ENCODE results near the gene FADS2. TPM values are rescaled to one million over a fixed set of nuclear protein-coding genes. Genes with fewer than 3 reads are reported as not detected.

FADS2 gene
- 140 TPM for total RNA-seq

GRCh38 chr11:61827571-61828378, at the start of gene FADS2:
Gene FADS2, plus strand, starts transcription at chr11:61828300. Its CDS starts 91 bp downstream, at chr11:61828391.
- ATAC-seq (peak; percentile 88), DNase-seq (ENCODE audit: low spot score) (peak; percentile 96)
- intact Hi-C loops (cut with DNase I), result no loop called here

GRCh38 chr11:61778357-61778886, 49.7 kb upstream of the FADS2 start:
- intact Hi-C loops (cut with DNase I), result no loop called here
- DNase-seq (ENCODE audit: low spot score), result no peak
- no peak for ATAC-seq

- DNase-seq (ENCODE audit: low spot score), result no peak
Measured at GRCh38 chr11:61778920-61779650, 49.0 kb upstream of the FADS2 start.

GRCh38 chr11:61779666-61780525, 48.2 kb upstream of the FADS2 start:
- ATAC-seq (no peak), DNase-seq (ENCODE audit: low spot score) (no peak)
- intact Hi-C loops (cut with DNase I), result no loop called here

More at GRCh38 chr11:61778920-61779650, 49.0 kb upstream of the FADS2 start:
- no peak for ATAC-seq
- intact Hi-C loops (cut with DNase I), result no loop called here

- ATAC-seq (no peak), DNase-seq (ENCODE audit: low spot score) (no peak)
- intact Hi-C loops (cut with DNase I), result loop anchor here (1.0 kb wide), 1 partner anchor 75 kb away; no protein-coding TSS in a partner anchor
Measured at GRCh38 chr11:61780581-61781162, 47.4 kb upstream of the FADS2 start.

GRCh38 chr11:61781585-61781984, 46.5 kb upstream of the FADS2 start:
- no peak for DNase-seq (ENCODE audit: low spot score)
- intact Hi-C loops (cut with DNase I), result loop anchor here (1.0 kb wide), 1 partner anchor 76 kb away; no protein-coding TSS in a partner anchor

GRCh38 chr11:61782299-61782698, 45.8 kb upstream of the FADS2 start:
- intact Hi-C loops (cut with DNase I), result no loop called here
- ATAC-seq, result no peak
- DNase-seq (ENCODE audit: low spot score), result no peak

More at GRCh38 chr11:61781585-61781984, 46.5 kb upstream of the FADS2 start:
- no peak for ATAC-seq

GRCh38 chr11:61782841-61783240, 45.3 kb upstream of the FADS2 start:
- DNase-seq (ENCODE audit: low spot score), result no peak
- intact Hi-C loops (cut with DNase I), result no loop called here
- no peak for ATAC-seq

- intact Hi-C loops (cut with DNase I), result no loop called here
- no peak for DNase-seq (ENCODE audit: low spot score)
- ATAC-seq, result no peak
Measured at GRCh38 chr11:61783717-61784505, 44.2 kb upstream of the FADS2 start.

GRCh38 chr11:61784506-61784805, 43.6 kb upstream of the FADS2 start:
- intact Hi-C loops (cut with DNase I), result no loop called here
- DNase-seq (ENCODE audit: low spot score), result no peak

GRCh38 chr11:61785837-61786402, 42.2 kb upstream of the FADS2 start:
- no peak for DNase-seq (ENCODE audit: low spot score)
- ATAC-seq, result no peak
- intact Hi-C loops (cut with DNase I), result no loop called here

More at GRCh38 chr11:61784506-61784805, 43.6 kb upstream of the FADS2 start:
- no peak for ATAC-seq

- DNase-seq (ENCODE audit: low spot score) (no peak), ATAC-seq (no peak)
- intact Hi-C loops (cut with DNase I), result no loop called here
Measured at GRCh38 chr11:61787928-61788491, 40.1 kb upstream of the FADS2 start.

GRCh38 chr11:61791737-61792309, 36.3 kb upstream of the FADS2 start:
- DNase-seq (ENCODE audit: low spot score), result peak; percentile 86
- peak; percentile 77 for ATAC-seq
- intact Hi-C loops (cut with DNase I), result no loop called here

- DNase-seq (ENCODE audit: low spot score) (peak; percentile 94), ATAC-seq (peak; percentile 95)
- intact Hi-C loops (cut with DNase I), result no loop called here
Measured at GRCh38 chr11:61792310-61793082, 35.6 kb upstream of the FADS2 start, which contains the start of the genes FEN1 and TMEM258. Gene FEN1, plus strand, starts transcription at chr11:61792911. Its CDS starts 2,451 bp downstream, at chr11:61795362. Gene TMEM258, minus strand, starts transcription at chr11:61792599. Its CDS starts 41 bp downstream, at chr11:61792558.

GRCh38 chr11:61793083-61793828, 34.8 kb upstream of the FADS2 start:
- intact Hi-C loops (cut with DNase I), result no loop called here
- DNase-seq (ENCODE audit: low spot score), result no peak
- no peak for ATAC-seq

Measured in sciatic nerve (tissue), 2 donors.